Gastroesophageal sphincter (tissue), 4 donors: Measurements from ENCODE around the gene BABAM2. TPM values are rescaled to one million over a fixed set of nuclear protein-coding genes. Genes with fewer than 3 reads are reported as not detected.

Experiments used
- ATAC-seq: fragments of 150-250 bp; one replicate; pipeline ENCODE4 v1.9.1; 2016; ENCODE audit warnings: mild to moderate bottlenecking, moderate library complexity
- H3K27ac ChIP-seq, 4 donors: fragments of 200-600 bp; sonication (generic) in 3 of 4; 1 replicate in 3 of 4; 2 replicates in 1 of 4; pipeline ENCODE4 v1.5.1; 2016 to 2019
- H3K27me3 ChIP-seq: fragments of 200-600 bp; sonication (generic); one replicate; pipeline ENCODE4 v1.5.1; 2019
- H3K36me3 ChIP-seq, 2 donors: fragments of 200-600 bp; sonication (generic); one replicate each; pipeline ENCODE4 v1.5.1; 2019; ENCODE audit warnings: control low read depth in 1 of 2
- H3K4me1 ChIP-seq, 3 donors: fragments of 200-600 bp; sonication (generic); 1 replicate in 2 of 3; 2 replicates in 1 of 3; pipeline ENCODE4 v1.5.1; 2016 to 2019; ENCODE audit warnings: control low read depth in 2 of 3
- H3K4me3 ChIP-seq, 2 donors: fragments of 200-600 bp; sonication (generic); one replicate each; pipeline ENCODE4 v1.5.1; 2019; ENCODE audit warnings: mild to moderate bottlenecking in 1 of 2, moderate library complexity in 1 of 2
- H3K9me3 ChIP-seq, 3 donors: fragments of 200-600 bp; sonication (generic); one replicate each; pipeline ENCODE4 v1.5.1; 2017 to 2019; ENCODE audit warnings: control low read depth in 2 of 3
- EP300 ChIP-seq: sonication (generic); formaldehyde crosslinking; IDR thresholded peaks from one replicate; pipeline ENCODE4 v1.6.1; 2017; ENCODE audit warnings: antibody characterized with exemption, mild to moderate bottlenecking
- POLR2A ChIP-seq, 2 donors: fragments of 450-650 bp; IDR thresholded peaks; one replicate each; pipeline ENCODE4 v1.6.1; 2017; ENCODE audit warnings: antibody characterized with exemption in 2 of 2, mild to moderate bottlenecking in 2 of 2, moderate library complexity in 1 of 2
- POLR2AphosphoS5 ChIP-seq: sonication (generic); formaldehyde crosslinking; IDR thresholded peaks from one replicate; pipeline ENCODE4 v1.6.1; 2017; ENCODE audit warnings: antibody characterized with exemption
- WGBS, 2 donors: methylation state at CpG; one replicate each; pipeline ENCODE4 v1.1.5; 2018; ENCODE audit warnings: low coverage in 1 of 2; 5-methylcytosine and 5-hydroxymethylcytosine counted together
- total RNA-seq, 4 donors: library from RNA; depleted of rRNA; stranded (reverse); fragments of >200 nt; gene quantifications; one replicate each; pipeline ENCODE4 v1.1.0, GENCODE V29; 2016
- TF ChIP-seq, protein P1 (sequence below), 4 experiments: fragments of 200-600 bp in 2 of 4; fragments of 450-650 bp in 2 of 4; sonication (generic) in 1 of 4; IDR thresholded peaks; one replicate each; pipeline ENCODE4 v1.5.1; 2017 to 2019; ENCODE audit warnings: antibody characterized with exemption in 4 of 4, mild to moderate bottlenecking in 2 of 4, moderate library complexity in 2 of 4

BABAM2 gene
- total RNA-seq, 4 donors from 2014 or later, result 28.5 to 43.6 (median 37.4) TPM

GRCh38 chr2:28032816-28033215 lies 142.3 kb downstream of the BABAM2 start:
- Histone ChIP-seq H3K27me3 (no peaks in the 10 kb centered on the region), H3K36me3 (no peaks in the 10 kb centered on the region), H3K9me3 (no peaks in the 10 kb centered on the region), H3K4me3 (no peak overlapping the region), H3K27ac (no peak overlapping the region), H3K4me1 (peaks cover 0 to 5% (median 0%) of the 10 kb centered on the region in 3 donors)
- no peak for ATAC-seq
- TF ChIP-seq POLR2AphosphoS5 (no peak), EP300 (no peak), POLR2A (IDR thresholded peaks at IDR 0.05) (no peak)
- TF ChIP-seq, protein P1, sequence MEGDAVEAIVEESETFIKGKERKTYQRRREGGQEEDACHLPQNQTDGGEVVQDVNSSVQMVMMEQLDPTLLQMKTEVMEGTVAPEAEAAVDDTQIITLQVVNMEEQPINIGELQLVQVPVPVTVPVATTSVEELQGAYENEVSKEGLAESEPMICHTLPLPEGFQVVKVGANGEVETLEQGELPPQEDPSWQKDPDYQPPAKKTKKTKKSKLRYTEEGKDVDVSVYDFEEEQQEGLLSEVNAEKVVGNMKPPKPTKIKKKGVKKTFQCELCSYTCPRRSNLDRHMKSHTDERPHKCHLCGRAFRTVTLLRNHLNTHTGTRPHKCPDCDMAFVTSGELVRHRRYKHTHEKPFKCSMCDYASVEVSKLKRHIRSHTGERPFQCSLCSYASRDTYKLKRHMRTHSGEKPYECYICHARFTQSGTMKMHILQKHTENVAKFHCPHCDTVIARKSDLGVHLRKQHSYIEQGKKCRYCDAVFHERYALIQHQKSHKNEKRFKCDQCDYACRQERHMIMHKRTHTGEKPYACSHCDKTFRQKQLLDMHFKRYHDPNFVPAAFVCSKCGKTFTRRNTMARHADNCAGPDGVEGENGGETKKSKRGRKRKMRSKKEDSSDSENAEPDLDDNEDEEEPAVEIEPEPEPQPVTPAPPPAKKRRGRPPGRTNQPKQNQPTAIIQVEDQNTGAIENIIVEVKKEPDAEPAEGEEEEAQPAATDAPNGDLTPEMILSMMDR (IDR thresholded peaks at IDR 0.05), result no peak
- WGBS, 2 donors, result 62 to 80% methylated on average over 3 to 4 of the region's 4 CpGs

DNA sequence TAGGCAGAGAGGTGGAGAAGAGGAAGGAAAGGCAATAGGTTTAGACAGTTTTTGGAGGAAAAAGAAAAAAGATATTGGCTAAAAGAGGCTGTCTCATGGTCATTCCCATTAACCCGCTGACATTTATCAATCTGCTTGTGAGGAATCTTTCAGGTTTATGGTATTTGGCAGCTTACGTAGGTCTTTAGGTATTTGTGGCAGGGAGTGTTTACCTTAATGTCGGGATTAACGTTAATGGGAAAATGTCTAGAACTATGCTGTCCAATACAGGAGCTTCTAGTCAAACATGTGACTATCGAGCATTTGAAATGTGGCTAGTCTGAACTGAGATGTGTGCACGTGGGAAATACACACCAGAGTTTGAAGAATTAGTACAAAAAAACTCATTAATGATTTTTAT lies 144.2 kb downstream of the BABAM2 start:
- Histone ChIP-seq H3K27ac (no peak overlapping the region), H3K9me3 (no peaks in the 10 kb centered on the region), H3K4me3 (no peak overlapping the region), H3K4me1 (peaks cover 0 to 10% (median 0%) of the 10 kb centered on the region in 3 donors), H3K36me3 (no peaks in the 10 kb centered on the region), H3K27me3 (no peaks in the 10 kb centered on the region)
- WGBS, 2 donors, result 87 to 90% methylated on average over 6 of the region's 6 CpGs
- no peak for ATAC-seq
- TF ChIP-seq EP300, result no peak
- TF ChIP-seq POLR2A (IDR thresholded peaks at IDR 0.05), result no peak
- TF ChIP-seq, protein P1 (IDR thresholded peaks at IDR 0.05), result no peak
- no peak for TF ChIP-seq POLR2AphosphoS5

GRCh38 chr2:28035163-28035690 lies 144.7 kb downstream of the BABAM2 start:
- no peaks in the 10 kb centered on the region for H3K36me3 ChIP-seq
- no peak overlapping the region for H3K27ac ChIP-seq
- ATAC-seq, result no peak
- TF ChIP-seq EP300 (no peak), POLR2AphosphoS5 (no peak), POLR2A (IDR thresholded peaks at IDR 0.05) (no peak)
- TF ChIP-seq, protein P1 (IDR thresholded peaks at IDR 0.05), result no peak
- 74 to 86% methylated on average over 3 of the region's 3 CpGs for WGBS, 2 donors
- H3K4me1 ChIP-seq, result peaks cover 0 to 10% (median 0%) of the 10 kb centered on the region in 3 donors
- H3K4me3 ChIP-seq, result no peak overlapping the region
- no peaks in the 10 kb centered on the region for H3K27me3 ChIP-seq
- H3K9me3 ChIP-seq, result no peaks in the 10 kb centered on the region

- 84 to 91% methylated on average over 4 of the region's 4 CpGs for WGBS, 2 donors
- Histone ChIP-seq H3K4me3 (no peak overlapping the region), H3K27me3 (no peaks in the 10 kb centered on the region), H3K27ac (no peak overlapping the region), H3K9me3 (no peaks in the 10 kb centered on the region), H3K4me1 (peaks cover 0 to 4% (median 0%) of the 10 kb centered on the region in 3 donors), H3K36me3 (no peaks in the 10 kb centered on the region)
- no peak for ATAC-seq
- TF ChIP-seq, protein P1 (IDR thresholded peaks at IDR 0.05), result no peak
- no peak for TF ChIP-seq POLR2AphosphoS5
- TF ChIP-seq POLR2A (IDR thresholded peaks at IDR 0.05), result no peak
- TF ChIP-seq EP300, result no peak
Observed at GRCh38 chr2:28035816-28036215, 145.3 kb downstream of the BABAM2 start.

DNA sequence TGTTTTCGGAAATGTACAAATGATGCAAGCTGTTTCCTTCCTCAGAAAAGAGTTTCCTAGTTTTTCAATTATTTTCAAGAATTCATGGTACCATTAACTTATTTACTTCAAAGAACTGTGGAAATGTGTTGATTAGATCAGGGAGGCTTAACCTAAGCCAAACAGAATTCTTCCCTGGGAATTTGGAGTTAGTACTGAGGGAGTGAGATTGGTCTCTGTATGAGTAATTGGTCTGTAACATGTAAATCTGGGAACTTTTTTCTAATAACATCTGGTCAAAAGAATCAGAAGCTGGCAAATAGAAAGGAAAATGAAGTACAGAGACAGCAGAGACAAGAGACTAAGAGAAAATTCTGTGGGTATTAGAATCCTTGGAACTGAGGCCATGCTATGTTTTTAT lies 145.8 kb downstream of the BABAM2 start:
- no peaks in the 10 kb centered on the region for H3K27me3 ChIP-seq
- H3K36me3 ChIP-seq, result no peaks in the 10 kb centered on the region
- ATAC-seq, result no peak
- no peak overlapping the region for H3K4me3 ChIP-seq
- H3K27ac ChIP-seq, result no peak overlapping the region
- H3K9me3 ChIP-seq, result no peaks in the 10 kb centered on the region
- peaks cover 0 to 4% (median 0%) of the 10 kb centered on the region in 3 donors for H3K4me1 ChIP-seq
- 89 to 90% methylated on average over 1 of the region's 1 CpG for WGBS, 2 donors
- TF ChIP-seq POLR2AphosphoS5 (no peak), EP300 (no peak), POLR2A (IDR thresholded peaks at IDR 0.05) (no peak)
- TF ChIP-seq, protein P1 (IDR thresholded peaks at IDR 0.05), result no peak
